Measurements from ENCODE around the gene ING3. TPM values are rescaled to one million over a fixed set of nuclear protein-coding genes. Genes with fewer than 3 reads are reported as not detected.

ING3 gene
- total and polyA plus RNA-seq, 2 of the 13 experiments (the other 11 are each of a cell fraction or from before 2014, with no cell fraction given): 6.9 to 12.8 TPM

GRCh38 chr7:120991161-120991560 is 40.6 kb downstream of the ING3 start:
- ATAC-seq (no peak), FAIRE-seq (no peak), DNase-seq (ENCODE audit: low spot score) (no peak)
- Histone ChIP-seq H3K27me3 (ENCODE audit: control insufficient read depth in 1 of 2, insufficient read depth in 2 of 2, low read length in 2 of 2) (peaks cover 0 to 14% of the 10 kb centered on the region in 2 experiments; a peak in 3 of 5 replicates), H3K4me2 (ENCODE audit: low read depth, low read length) (no peak overlapping the region), H3K79me2 (ENCODE audit: insufficient read depth, low read length) (no peaks in the 10 kb centered on the region), H3K9me3 (ENCODE audit: low read length) (no peaks in the 10 kb centered on the region), H3K27ac (ENCODE audit: extremely low read length, insufficient read depth, low read length) (no peak overlapping the region), H3K4me3 (replicated peaks in 1 of 3; ENCODE audit: insufficient read depth in 1 of 3, low read depth in 2 of 3, low read length in 3 of 3) (no peak overlapping the region), H3K4me1 (ENCODE audit: insufficient read depth, low read length) (peaks cover 21% of the 10 kb centered on the region), H3K9ac (ENCODE audit: insufficient read depth, low read depth, low read length) (no peak overlapping the region), H3K36me3 (replicated peaks in 1 of 2; ENCODE audit: control insufficient read depth in 1 of 2, insufficient read depth in 2 of 2, low read length in 2 of 2) (no peaks in the 10 kb centered on the region), H2AFZ (ENCODE audit: low read length) (no peak overlapping the region), H4K20me1 (ENCODE audit: insufficient read depth, low read length) (no peaks in the 10 kb centered on the region)
- in situ Hi-C loops (cut with HindIII; ENCODE audit: extremely low pct_ligation_motif_present, low pct_unique_long_range_greater_than_20kb) (no loop called here), intact Hi-C loops (cut with micrococcal nuclease; ENCODE audit: unreplicated experiment) (no loop called here)
- ChIA-PET CTCF (ENCODE audit: low intra/inter-chr PET ratio, low total read pairs) (no interaction called here), POLR2A (no interaction called here)
- WGBS (ENCODE audit: low lambda C conversion rate): 38% methylated on average over 1 of the region's 1 CpG
- BruUV-seq (replicated peaks): no TSS peak
- TF ChIP-seq ZNF749 (CRISPR knock-in tag; IDR thresholded peaks at IDR 0.05; ENCODE audit: borderline replicate concordance) (no peak), ZSCAN21 (CRISPR knock-in tag; IDR thresholded peaks at IDR 0.05; ENCODE audit: borderline replicate concordance) (no peak), ZNF557 (CRISPR knock-in tag; IDR thresholded peaks at IDR 0.05) (no peak), ZFP36L2 (CRISPR knock-in tag; IDR thresholded peaks at IDR 0.05) (no peak), NFAT5 (CRISPR knock-in tag; IDR thresholded peaks at IDR 0.05) (no peak), THAP11 (CRISPR knock-in tag; IDR thresholded peaks at IDR 0.05) (no peak), ZSCAN29 (CRISPR knock-in tag; conservative IDR thresholded peaks at IDR 0.05) (no peak), ATF1 (CRISPR knock-in tag; IDR thresholded peaks at IDR 0.05) (no peak), PHF21A (CRISPR knock-in tag; IDR thresholded peaks at IDR 0.05) (no peak)
